ENCODE data around the gene TPK1. TPM values are rescaled to one million over a fixed set of nuclear protein-coding genes. Genes with fewer than 3 reads are reported as not detected.
A peak's percentile ranks its signal among the peaks of the same experiment; 100 is the strongest.

Gene TPK1
- total RNA-seq: 10 to 100 TPM; 19.9 to 20.6 TPM

- H3K27ac Mint-ChIP-seq: peak within 1 kb of the TSS; percentile 95
- peaks cover 13% of the 10 kb centered on the region for H3K9me3 Mint-ChIP-seq
- no peaks in the 10 kb centered on the region for H3K27me3 Mint-ChIP-seq
- H3K36me3 Mint-ChIP-seq (ENCODE audit: low read depth): peaks cover 5% of the 10 kb centered on the region
- H3K4me3 Mint-ChIP-seq: peak within 1 kb of the TSS; percentile 94
- ATAC-seq (replicated peaks): peak; percentile 86
- peaks cover 14% of the 10 kb centered on the region for H3K4me1 Mint-ChIP-seq
Measured at GRCh38 chr7:144835652-144836544, at the start of gene TPK1. TSS of gene TPK1 (minus strand) at chr7:144836053. CDS start at chr7:144835602, 451 bp downstream.

DNA sequence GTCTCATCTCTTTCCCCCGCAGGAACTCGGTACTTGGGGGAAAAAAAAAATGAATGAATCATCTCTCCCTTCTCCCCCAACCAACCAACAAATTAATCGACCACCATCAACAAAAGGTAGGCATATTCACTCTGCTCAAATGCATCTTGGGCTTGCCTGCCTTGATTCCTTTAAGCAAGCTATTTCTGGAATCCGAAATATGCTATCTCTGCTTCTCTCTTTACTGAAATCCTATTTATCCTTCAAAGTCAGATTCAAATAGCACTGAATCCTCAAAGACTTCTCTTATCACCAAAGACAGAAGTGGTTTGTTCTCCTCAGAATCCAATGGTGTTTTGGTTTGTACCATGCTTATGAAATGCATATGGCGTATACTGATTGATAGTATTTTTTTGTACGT is 49.6 kb upstream of the TPK1 start:
- Mint-ChIP-seq H3K36me3 (ENCODE audit: low read depth) (no peaks in the 10 kb centered on the region), H3K27me3 (no peaks in the 10 kb centered on the region), H3K4me1 (no peaks in the 10 kb centered on the region), H3K9me3 (no peaks in the 10 kb centered on the region), H3K27ac (no peak overlapping the region), H3K4me3 (no peak overlapping the region)
- no peak for ATAC-seq (replicated peaks)

DNA sequence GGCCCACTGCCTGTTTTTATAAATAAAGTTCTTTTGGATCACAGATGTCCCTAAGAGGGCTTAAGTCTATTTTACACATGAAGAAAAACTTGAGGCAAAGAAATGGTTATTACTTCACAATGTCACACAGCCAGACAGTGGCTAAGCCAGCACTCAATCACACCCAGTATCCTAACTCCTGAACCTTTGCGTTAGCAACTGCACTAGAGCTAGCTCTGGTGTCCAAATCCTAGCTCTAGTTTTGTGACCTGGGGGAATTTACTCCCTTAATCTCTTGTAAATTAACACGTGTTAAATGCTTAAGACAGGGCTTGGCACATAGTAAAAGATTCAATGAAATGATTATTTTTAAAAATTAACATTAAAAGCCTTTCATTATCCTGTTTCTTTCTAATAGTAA is 49.0 kb upstream of the TPK1 start:
- no peak for ATAC-seq (replicated peaks)
- no peaks in the 10 kb centered on the region for H3K27me3 Mint-ChIP-seq
- no peak overlapping the region for H3K27ac Mint-ChIP-seq
- no peaks in the 10 kb centered on the region for H3K36me3 Mint-ChIP-seq (ENCODE audit: low read depth)
- no peaks in the 10 kb centered on the region for H3K4me1 Mint-ChIP-seq
- no peaks in the 10 kb centered on the region for H3K9me3 Mint-ChIP-seq
- no peak overlapping the region for H3K4me3 Mint-ChIP-seq

DNA sequence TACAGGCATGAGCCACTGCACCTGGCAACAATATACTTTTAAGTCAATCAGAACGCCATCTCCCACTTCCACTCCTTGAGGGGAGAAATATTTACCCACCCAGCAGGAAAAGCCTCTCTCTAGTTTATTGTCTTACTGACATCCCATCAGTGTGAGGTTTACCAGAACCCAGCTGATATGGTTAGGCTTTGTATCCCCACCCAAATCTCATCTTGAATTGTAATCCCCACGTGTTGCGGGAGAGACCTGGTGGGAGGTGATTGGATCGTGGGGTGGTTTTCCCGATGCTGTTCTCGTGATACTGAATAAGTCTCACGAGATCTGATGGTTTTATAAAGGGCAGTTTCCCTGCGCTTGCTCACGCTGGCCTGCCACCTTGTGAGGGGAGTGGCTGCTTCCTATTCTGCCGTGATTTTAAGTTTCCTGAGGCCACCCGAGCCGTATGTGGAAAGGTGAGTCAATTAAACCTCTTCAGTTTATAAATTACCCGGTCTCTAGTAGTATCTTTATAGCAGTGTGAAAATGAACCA is 37.5 kb upstream of the TPK1 start:
- Mint-ChIP-seq H3K4me3 (no peak overlapping the region), H3K27me3 (peaks cover 11% of the 10 kb centered on the region), H3K36me3 (ENCODE audit: low read depth) (no peaks in the 10 kb centered on the region), H3K9me3 (no peaks in the 10 kb centered on the region), H3K27ac (no peak overlapping the region), H3K4me1 (no peaks in the 10 kb centered on the region)
- no peak for ATAC-seq (replicated peaks)

DNA sequence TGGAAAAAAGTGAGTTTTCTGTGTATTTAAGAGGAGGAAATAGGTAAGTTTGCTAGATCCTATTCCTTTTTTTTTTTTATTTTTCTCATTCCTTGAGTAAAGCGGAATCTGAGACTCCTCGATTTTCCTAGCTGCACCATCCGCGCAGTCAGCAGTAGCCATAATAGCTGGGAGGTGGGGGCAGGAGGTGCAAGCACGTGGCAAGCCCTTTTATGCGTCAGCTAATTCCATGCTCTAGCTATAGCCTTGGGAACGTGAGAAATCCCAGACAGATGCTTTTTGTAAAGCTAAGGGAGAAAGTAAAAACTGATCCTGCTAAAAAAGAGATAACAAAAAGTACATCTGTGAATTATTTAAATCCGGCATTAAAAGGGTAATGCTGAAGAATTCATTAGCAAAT is 33.2 kb upstream of the TPK1 start:
- ATAC-seq (replicated peaks): no peak
- Mint-ChIP-seq H3K36me3 (ENCODE audit: low read depth) (no peaks in the 10 kb centered on the region), H3K9me3 (peaks cover 3% of the 10 kb centered on the region), H3K4me1 (no peaks in the 10 kb centered on the region), H3K4me3 (no peak overlapping the region), H3K27me3 (peaks cover 5% of the 10 kb centered on the region), H3K27ac (no peak overlapping the region)

DNA sequence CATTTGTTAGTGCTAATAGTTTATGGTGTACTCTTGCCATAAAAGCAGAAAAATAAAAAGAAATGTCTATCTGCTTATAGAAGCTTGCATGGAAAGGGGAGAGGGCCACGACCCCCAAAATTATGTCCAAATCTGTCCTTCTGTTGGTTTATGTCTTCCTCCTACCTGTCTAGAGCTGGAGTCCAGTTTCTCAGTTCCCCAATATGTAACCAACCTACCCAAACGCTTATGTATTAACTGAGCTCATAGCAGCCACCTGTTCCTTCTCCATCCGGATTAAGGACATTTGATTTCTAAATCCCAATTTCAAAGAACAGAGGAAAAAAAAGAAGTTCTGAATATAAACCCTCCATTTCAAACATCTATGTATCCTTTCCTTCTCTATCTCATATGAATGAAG is 30.3 kb upstream of the TPK1 start:
- peaks cover 5% of the 10 kb centered on the region for H3K27me3 Mint-ChIP-seq
- no peaks in the 10 kb centered on the region for H3K36me3 Mint-ChIP-seq (ENCODE audit: low read depth)
- no peak overlapping the region for H3K4me3 Mint-ChIP-seq
- ATAC-seq (replicated peaks): no peak
- H3K27ac Mint-ChIP-seq: no peak overlapping the region
- H3K4me1 Mint-ChIP-seq: no peaks in the 10 kb centered on the region
- H3K9me3 Mint-ChIP-seq: peaks cover 3% of the 10 kb centered on the region

DNA sequence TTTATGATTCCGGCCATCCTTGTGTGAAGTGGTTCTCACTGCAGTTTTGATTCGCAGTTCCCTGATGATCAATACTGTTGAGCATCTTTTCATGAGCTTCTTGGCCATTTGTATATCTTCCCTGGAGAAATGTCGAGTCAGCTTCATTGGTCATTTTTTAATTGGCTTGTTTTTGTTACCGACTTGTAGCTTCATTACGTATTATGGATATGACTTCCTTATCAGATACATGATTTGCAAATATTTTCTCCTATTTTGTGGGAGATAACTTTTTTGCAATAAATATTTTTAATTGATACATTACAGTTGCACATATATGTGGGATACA is 27.4 kb upstream of the TPK1 start:
- Mint-ChIP-seq H3K9me3 (peaks cover 3% of the 10 kb centered on the region), H3K4me3 (no peak overlapping the region), H3K27me3 (peaks cover 5% of the 10 kb centered on the region), H3K36me3 (ENCODE audit: low read depth) (no peaks in the 10 kb centered on the region), H3K4me1 (no peaks in the 10 kb centered on the region), H3K27ac (no peak overlapping the region)
- no peak for ATAC-seq (replicated peaks)

DNA sequence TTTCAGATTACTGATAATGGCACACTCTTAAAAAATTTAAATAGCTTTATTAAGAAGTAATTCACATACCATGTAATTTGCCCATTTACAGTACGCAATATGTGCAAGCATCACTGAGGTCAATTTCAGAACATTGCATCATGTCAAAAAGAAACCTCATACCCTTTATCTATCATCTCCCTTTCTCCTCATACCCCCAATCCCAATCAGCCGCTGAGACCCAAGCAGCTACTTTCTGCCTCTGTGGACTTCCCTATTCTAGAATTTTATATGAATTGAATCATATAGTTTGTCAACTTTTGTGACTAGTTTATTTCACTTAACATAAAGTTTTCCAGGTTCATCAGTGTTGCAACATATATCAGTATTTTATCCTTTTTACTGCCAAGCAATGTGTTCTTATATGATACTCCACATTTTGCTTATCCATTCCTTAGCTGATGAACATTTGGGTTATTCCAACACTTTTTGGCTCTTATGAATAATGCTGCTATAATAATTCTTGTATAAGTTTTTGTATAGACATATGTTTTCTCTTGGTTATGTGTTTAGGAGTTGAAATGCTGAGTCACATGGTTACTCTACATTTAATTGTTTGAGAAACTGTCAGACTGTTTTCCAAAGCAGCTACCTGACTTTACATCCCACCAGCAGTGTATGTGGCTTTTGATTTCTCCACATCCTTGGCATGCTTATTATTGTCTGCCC is 26.9 kb upstream of the TPK1 start:
- Mint-ChIP-seq H3K36me3 (ENCODE audit: low read depth) (no peaks in the 10 kb centered on the region), H3K27me3 (peaks cover 5% of the 10 kb centered on the region), H3K9me3 (peaks cover 3% of the 10 kb centered on the region), H3K27ac (no peak overlapping the region), H3K4me3 (no peak overlapping the region), H3K4me1 (no peaks in the 10 kb centered on the region)
- ATAC-seq (replicated peaks): no peak

DNA sequence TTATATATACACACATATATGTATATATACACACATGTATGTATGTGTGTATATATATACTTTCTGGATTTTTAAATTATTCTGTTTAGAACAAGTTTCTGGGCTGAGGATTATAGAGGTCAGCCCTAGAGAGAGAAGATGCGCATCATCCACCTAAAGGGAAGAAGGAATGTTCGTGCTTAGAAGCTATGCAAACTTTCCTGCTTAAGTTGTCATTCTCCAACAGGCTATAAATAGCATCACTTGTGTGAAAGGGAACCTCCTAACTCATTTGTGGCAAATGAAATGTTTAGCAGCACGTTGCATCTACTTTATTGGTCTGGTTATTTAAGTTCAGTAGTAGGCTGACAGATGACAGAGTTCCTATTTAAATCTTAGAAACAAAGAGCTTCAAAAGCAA is 23.9 kb upstream of the TPK1 start:
- Mint-ChIP-seq H3K36me3 (ENCODE audit: low read depth) (no peaks in the 10 kb centered on the region), H3K4me3 (no peak overlapping the region), H3K27me3 (no peaks in the 10 kb centered on the region), H3K4me1 (no peaks in the 10 kb centered on the region), H3K9me3 (peaks cover 3% of the 10 kb centered on the region), H3K27ac (no peak overlapping the region)
- no peak for ATAC-seq (replicated peaks)

DNA sequence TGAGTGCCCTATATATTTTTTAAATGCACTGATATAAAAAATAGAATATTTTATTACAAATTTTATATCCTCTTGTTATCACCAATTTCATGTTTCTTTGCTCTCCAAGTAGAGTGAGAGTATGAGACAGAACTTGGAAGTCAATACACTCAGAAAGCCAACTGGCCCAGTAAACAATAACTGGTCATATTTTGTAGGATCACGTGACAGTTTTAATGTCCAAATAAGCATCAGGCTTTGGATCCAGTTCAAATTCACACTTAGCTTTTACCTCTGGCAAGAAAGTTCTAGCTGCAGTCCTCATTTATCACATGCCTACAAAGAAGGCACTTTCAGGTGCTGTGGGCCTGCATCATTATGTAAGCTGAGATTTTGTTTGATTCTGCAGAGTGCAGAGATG is 21.6 kb upstream of the TPK1 start:
- no peak overlapping the region for H3K4me3 Mint-ChIP-seq
- no peak overlapping the region for H3K27ac Mint-ChIP-seq
- no peaks in the 10 kb centered on the region for H3K9me3 Mint-ChIP-seq
- no peaks in the 10 kb centered on the region for H3K4me1 Mint-ChIP-seq
- no peak for ATAC-seq (replicated peaks)
- H3K27me3 Mint-ChIP-seq: no peaks in the 10 kb centered on the region
- H3K36me3 Mint-ChIP-seq (ENCODE audit: low read depth): no peaks in the 10 kb centered on the region

GRCh38 chr7:144854839-144855424 is 19.1 kb upstream of the TPK1 start:
- no peaks in the 10 kb centered on the region for H3K27me3 Mint-ChIP-seq
- no peaks in the 10 kb centered on the region for H3K36me3 Mint-ChIP-seq (ENCODE audit: low read depth)
- no peaks in the 10 kb centered on the region for H3K9me3 Mint-ChIP-seq
- no peaks in the 10 kb centered on the region for H3K4me1 Mint-ChIP-seq
- ATAC-seq (replicated peaks): no peak
- no peak overlapping the region for H3K4me3 Mint-ChIP-seq
- H3K27ac Mint-ChIP-seq: no peak overlapping the region

DNA sequence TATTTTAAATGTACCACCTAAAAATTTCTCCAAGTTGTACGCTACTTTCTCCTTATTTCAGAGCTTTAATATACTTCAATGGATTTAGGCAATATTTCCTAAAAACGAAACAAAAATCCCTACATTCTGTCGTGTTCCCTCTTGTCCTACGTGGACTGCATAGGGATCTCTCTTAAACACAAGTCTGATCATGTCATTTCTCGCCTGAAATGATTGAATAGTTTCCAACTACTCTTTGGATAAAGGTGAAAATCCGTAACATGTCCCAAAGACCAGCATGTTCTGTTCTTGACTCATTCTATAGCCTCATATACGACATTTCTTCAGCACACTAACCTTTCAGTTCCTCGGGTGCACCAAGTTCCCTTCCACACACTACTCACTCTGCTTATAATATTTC is 17.7 kb upstream of the TPK1 start:
- Mint-ChIP-seq H3K9me3 (no peaks in the 10 kb centered on the region), H3K4me1 (no peaks in the 10 kb centered on the region), H3K36me3 (ENCODE audit: low read depth) (no peaks in the 10 kb centered on the region), H3K4me3 (no peak overlapping the region), H3K27ac (no peak overlapping the region), H3K27me3 (no peaks in the 10 kb centered on the region)
- no peak for ATAC-seq (replicated peaks)

GRCh38 chr7:144848078-144848477 is 12.2 kb upstream of the TPK1 start:
- no peak overlapping the region for H3K4me3 Mint-ChIP-seq

GRCh38 chr7:144842377-144842851 is 6.6 kb upstream of the TPK1 start:
- Mint-ChIP-seq H3K4me3 (peak overlapping the region; percentile 81), H3K4me1 (peaks cover 8% of the 10 kb centered on the region), H3K36me3 (ENCODE audit: low read depth) (peaks cover 4% of the 10 kb centered on the region), H3K27ac (peak overlapping the region; percentile 98), H3K9me3 (peaks cover 8% of the 10 kb centered on the region), H3K27me3 (no peaks in the 10 kb centered on the region)
- ATAC-seq (replicated peaks): peak; percentile 89

More at GRCh38 chr7:144848078-144848477, 12.2 kb upstream of the TPK1 start:
- Mint-ChIP-seq H3K9me3 (no peaks in the 10 kb centered on the region), H3K27ac (no peak overlapping the region), H3K4me1 (no peaks in the 10 kb centered on the region), H3K27me3 (no peaks in the 10 kb centered on the region), H3K36me3 (ENCODE audit: low read depth) (no peaks in the 10 kb centered on the region)
- no peak for ATAC-seq (replicated peaks)

GRCh38 chr7:144836545-144836842 is 641 bp upstream of the TPK1 start:
- peak overlapping the region; percentile 94 for H3K4me3 Mint-ChIP-seq
- peaks cover 12% of the 10 kb centered on the region for H3K4me1 Mint-ChIP-seq
- no peaks in the 10 kb centered on the region for H3K27me3 Mint-ChIP-seq
- peaks cover 5% of the 10 kb centered on the region for H3K36me3 Mint-ChIP-seq (ENCODE audit: low read depth)
- H3K9me3 Mint-ChIP-seq: peaks cover 13% of the 10 kb centered on the region
- H3K27ac Mint-ChIP-seq: peak overlapping the region; percentile 87
- ATAC-seq (replicated peaks): no peak
